ENCODE measurements around the gene IFITM10. TPM values are rescaled to one million over a fixed set of nuclear protein-coding genes. Genes with fewer than 3 reads are reported as not detected.

Gene IFITM10
- 0.59 and 0.77 TPM in 2 replicates for total RNA-seq (2021)
- long read RNA-seq = 0 reads

DNA sequence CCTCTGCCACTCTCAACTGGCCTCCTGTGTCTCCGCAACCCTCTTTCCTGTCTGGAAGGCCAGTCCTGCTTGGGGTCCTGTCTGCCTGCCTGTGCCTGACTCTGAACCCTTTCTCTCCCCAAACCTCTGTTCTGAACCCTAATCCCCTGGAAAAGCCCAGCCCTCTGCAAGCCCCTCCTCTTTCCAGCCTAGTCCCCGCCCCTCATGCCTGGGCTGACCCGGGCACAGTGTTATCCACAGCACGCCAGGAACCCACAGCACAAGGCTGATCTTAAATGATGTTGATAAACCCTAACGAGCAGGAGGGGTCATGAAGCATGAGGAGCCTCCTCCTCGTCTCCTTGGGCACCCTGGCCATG is at the start of gene IFITM10:
Gene IFITM10, minus strand, starts transcription at position 115 of the 359 bp plus-strand sequence. CDS start 153 bp downstream, outside the sequence.
- Histone ChIP-seq H3K9me3 (ENCODE audit: control insufficient read depth, low read depth, low read length) (no peaks in the 10 kb centered on the region), H2AK5ac (ENCODE audit: insufficient read length, low read length) (no peak within 1 kb of the TSS), H3K23me2 (ENCODE audit: insufficient read length, low read depth, low read length, poor library complexity, severe bottlenecking) (peaks cover 5% of the 10 kb centered on the region), H2BK120ac (ENCODE audit: low read depth, low read length, poor library complexity, severe bottlenecking) (no peak within 1 kb of the TSS), H3K4me1 (ENCODE audit: insufficient read depth, low read length) (no peaks in the 10 kb centered on the region; the same call in 1 of the 2 replicates), H3K4ac (ENCODE audit: low read depth, low read length) (no peak within 1 kb of the TSS), H4K91ac (ENCODE audit: insufficient read length, low read depth, low read length) (no peak within 1 kb of the TSS), H3K79me1 (ENCODE audit: insufficient read depth, low read depth, low read length, poor library complexity, severe bottlenecking) (no peaks in the 10 kb centered on the region), H3K27ac (ENCODE audit: insufficient read length, low read depth, low read length) (no peak within 1 kb of the TSS), H4K5ac (ENCODE audit: insufficient read length, low read depth, low read length) (no peak within 1 kb of the TSS), H3K56ac (ENCODE audit: insufficient read length, low read depth, low read length) (no peak within 1 kb of the TSS), H2BK5ac (ENCODE audit: insufficient read length, low read length) (no peak within 1 kb of the TSS), H3K23ac (ENCODE audit: insufficient read length, low read depth, low read length) (no peak within 1 kb of the TSS), H3T11ph (ENCODE audit: low read length) (no peak within 1 kb of the TSS), H2BK20ac (ENCODE audit: low read depth, low read length, poor library complexity, severe bottlenecking) (no peak within 1 kb of the TSS), H3K79me2 (ENCODE audit: insufficient read depth, low read length) (no peaks in the 10 kb centered on the region), H4K8ac (replicated peaks; ENCODE audit: insufficient read length, low read depth, low read length) (no peak within 1 kb of the TSS), H2BK15ac (ENCODE audit: low read depth, low read length) (no peak within 1 kb of the TSS), H3K27me3 (ENCODE audit: insufficient read depth, low read length) (peaks cover 16% of the 10 kb centered on the region; the same call in 1 of the 2 replicates), H3K14ac (ENCODE audit: insufficient read depth, low read length) (no peak within 1 kb of the TSS), H2BK12ac (ENCODE audit: insufficient read length, low read depth, low read length) (no peak within 1 kb of the TSS), H3K9ac (ENCODE audit: extremely low read depth, insufficient read length, low read length) (no peak within 1 kb of the TSS), H4K20me1 (ENCODE audit: control insufficient read depth, insufficient read depth, insufficient read length) (peaks cover 9% of the 10 kb centered on the region), H3K18ac (ENCODE audit: insufficient read length, low read depth, low read length) (no peak within 1 kb of the TSS), H3K4me2 (ENCODE audit: insufficient read depth, insufficient read length, low read length) (no peak within 1 kb of the TSS), H2AFZ (ENCODE audit: low read length) (no peak within 1 kb of the TSS)
- WGBS (ENCODE audit: extremely low coverage, insufficient read length, low lambda C conversion rate) = no CpG with 5 or more reads among the region's 6 CpGs
- no peak for DNase-seq
- Mint-ChIP-seq H3K27ac (peak within 1 kb of the TSS in 1 of 3 experiments; percentile 71; a peak in 1 of 7 replicates), H3K27me3 (ENCODE audit: low read depth) (peaks cover 49% of the 10 kb centered on the region), H3K36me3 (ENCODE audit: insufficient read depth in 1 of 3, low read depth in 3 of 3) (peaks cover 0 to 12% (median 9%) of the 10 kb centered on the region in 3 experiments; a peak in 5 of 7 replicates), H3K4me3 (peak within 1 kb of the TSS; percentile 54 to 64), H3K4me1 (peaks cover 12 to 13% of the 10 kb centered on the region in 2 experiments), H3K9me3 (peaks cover 4 to 7% of the 10 kb centered on the region in 2 experiments; a peak in 4 of 5 replicates)
- TF ChIP-seq, protein P1, sequence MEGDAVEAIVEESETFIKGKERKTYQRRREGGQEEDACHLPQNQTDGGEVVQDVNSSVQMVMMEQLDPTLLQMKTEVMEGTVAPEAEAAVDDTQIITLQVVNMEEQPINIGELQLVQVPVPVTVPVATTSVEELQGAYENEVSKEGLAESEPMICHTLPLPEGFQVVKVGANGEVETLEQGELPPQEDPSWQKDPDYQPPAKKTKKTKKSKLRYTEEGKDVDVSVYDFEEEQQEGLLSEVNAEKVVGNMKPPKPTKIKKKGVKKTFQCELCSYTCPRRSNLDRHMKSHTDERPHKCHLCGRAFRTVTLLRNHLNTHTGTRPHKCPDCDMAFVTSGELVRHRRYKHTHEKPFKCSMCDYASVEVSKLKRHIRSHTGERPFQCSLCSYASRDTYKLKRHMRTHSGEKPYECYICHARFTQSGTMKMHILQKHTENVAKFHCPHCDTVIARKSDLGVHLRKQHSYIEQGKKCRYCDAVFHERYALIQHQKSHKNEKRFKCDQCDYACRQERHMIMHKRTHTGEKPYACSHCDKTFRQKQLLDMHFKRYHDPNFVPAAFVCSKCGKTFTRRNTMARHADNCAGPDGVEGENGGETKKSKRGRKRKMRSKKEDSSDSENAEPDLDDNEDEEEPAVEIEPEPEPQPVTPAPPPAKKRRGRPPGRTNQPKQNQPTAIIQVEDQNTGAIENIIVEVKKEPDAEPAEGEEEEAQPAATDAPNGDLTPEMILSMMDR (conservative IDR thresholded peaks at IDR 0.05) = no peak

All from H9 (cell line).